ENCODE measurements around the gene ZNF219. TPM values are rescaled to one million over a fixed set of nuclear protein-coding genes. Genes with fewer than 3 reads are reported as not detected.

ZNF219 gene
- total and polyA plus RNA-seq, 2 of the 13 experiments (the other 11 are each of a cell fraction or from before 2014, with no cell fraction given) = 34.5 to 36.6 TPM

- TF ChIP-seq, protein P1, sequence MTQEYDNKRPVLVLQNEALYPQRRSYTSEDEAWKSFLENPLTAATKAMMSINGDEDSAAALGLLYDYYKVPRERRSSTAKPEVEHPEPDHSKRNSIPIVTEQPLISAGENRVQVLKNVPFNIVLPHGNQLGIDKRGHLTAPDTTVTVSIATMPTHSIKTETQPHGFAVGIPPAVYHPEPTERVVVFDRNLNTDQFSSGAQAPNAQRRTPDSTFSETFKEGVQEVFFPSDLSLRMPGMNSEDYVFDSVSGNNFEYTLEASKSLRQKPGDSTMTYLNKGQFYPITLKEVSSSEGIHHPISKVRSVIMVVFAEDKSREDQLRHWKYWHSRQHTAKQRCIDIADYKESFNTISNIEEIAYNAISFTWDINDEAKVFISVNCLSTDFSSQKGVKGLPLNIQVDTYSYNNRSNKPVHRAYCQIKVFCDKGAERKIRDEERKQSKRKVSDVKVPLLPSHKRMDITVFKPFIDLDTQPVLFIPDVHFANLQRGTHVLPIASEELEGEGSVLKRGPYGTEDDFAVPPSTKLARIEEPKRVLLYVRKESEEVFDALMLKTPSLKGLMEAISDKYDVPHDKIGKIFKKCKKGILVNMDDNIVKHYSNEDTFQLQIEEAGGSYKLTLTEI (CRISPR knock-in tag; conservative IDR thresholded peaks at IDR 0.05) = no peak
- TF ChIP-seq FOXK2 (IDR thresholded peaks at IDR 0.05) (peak; percentile 45; the same call in 1 of the 2 replicates), ZNF629 (CRISPR knock-in tag; conservative IDR thresholded peaks at IDR 0.05) (peak; percentile 65), ZNF510 (CRISPR knock-in tag; IDR thresholded peaks at IDR 0.05; ENCODE audit: low read depth) (peak; percentile 63; the same call in 1 of the 2 replicates), ZXDC (CRISPR knock-in tag; IDR thresholded peaks at IDR 0.05) (no peak), MAFG (CRISPR knock-in tag; IDR thresholded peaks at IDR 0.05) (no peak), KLF16 (CRISPR knock-in tag; IDR thresholded peaks at IDR 0.05) (peak in 1 of 2 experiments; percentile 77; a peak in 2 of 4 replicates), ZNF530 (CRISPR knock-in tag; IDR thresholded peaks at IDR 0.05; ENCODE audit: low read depth) (no peak), ZC3H4 (CRISPR knock-in tag; IDR thresholded peaks at IDR 0.05; ENCODE audit: borderline replicate concordance) (no peak), EP300 (IDR thresholded peaks at IDR 0.05; ENCODE audit: low read depth in 2 of 2, low read length in 2 of 2) (peak; percentile 89 to 99; a peak in 3 of 4 replicates), EP300 (CRISPR knock-in tag; IDR thresholded peaks at IDR 0.05; ENCODE audit: borderline replicate concordance) (peak; percentile 95), GPBP1L1 (CRISPR knock-in tag; IDR thresholded peaks at IDR 0.05) (no peak), PPARG (CRISPR knock-in tag; conservative IDR thresholded peaks at IDR 0.05) (peak; percentile 99), SIX1 (CRISPR knock-in tag; IDR thresholded peaks at IDR 0.05; ENCODE audit: borderline replicate concordance) (no peak; the same call in 1 of the 2 replicates)
- TF ChIP-seq, protein P2, sequence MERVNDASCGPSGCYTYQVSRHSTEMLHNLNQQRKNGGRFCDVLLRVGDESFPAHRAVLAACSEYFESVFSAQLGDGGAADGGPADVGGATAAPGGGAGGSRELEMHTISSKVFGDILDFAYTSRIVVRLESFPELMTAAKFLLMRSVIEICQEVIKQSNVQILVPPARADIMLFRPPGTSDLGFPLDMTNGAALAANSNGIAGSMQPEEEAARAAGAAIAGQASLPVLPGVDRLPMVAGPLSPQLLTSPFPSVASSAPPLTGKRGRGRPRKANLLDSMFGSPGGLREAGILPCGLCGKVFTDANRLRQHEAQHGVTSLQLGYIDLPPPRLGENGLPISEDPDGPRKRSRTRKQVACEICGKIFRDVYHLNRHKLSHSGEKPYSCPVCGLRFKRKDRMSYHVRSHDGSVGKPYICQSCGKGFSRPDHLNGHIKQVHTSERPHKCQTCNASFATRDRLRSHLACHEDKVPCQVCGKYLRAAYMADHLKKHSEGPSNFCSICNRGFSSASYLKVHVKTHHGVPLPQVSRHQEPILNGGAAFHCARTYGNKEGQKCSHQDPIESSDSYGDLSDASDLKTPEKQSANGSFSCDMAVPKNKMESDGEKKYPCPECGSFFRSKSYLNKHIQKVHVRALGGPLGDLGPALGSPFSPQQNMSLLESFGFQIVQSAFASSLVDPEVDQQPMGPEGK (CRISPR knock-in tag; IDR thresholded peaks at IDR 0.05) = peak; percentile 76
- TF ChIP-seq, protein P3, sequence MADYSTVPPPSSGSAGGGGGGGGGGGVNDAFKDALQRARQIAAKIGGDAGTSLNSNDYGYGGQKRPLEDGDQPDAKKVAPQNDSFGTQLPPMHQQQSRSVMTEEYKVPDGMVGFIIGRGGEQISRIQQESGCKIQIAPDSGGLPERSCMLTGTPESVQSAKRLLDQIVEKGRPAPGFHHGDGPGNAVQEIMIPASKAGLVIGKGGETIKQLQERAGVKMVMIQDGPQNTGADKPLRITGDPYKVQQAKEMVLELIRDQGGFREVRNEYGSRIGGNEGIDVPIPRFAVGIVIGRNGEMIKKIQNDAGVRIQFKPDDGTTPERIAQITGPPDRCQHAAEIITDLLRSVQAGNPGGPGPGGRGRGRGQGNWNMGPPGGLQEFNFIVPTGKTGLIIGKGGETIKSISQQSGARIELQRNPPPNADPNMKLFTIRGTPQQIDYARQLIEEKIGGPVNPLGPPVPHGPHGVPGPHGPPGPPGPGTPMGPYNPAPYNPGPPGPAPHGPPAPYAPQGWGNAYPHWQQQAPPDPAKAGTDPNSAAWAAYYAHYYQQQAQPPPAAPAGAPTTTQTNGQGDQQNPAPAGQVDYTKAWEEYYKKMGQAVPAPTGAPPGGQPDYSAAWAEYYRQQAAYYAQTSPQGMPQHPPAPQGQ (CRISPR knock-in tag; IDR thresholded peaks at IDR 0.05; ENCODE audit: borderline replicate concordance) = 0 out of 2 replicates have a peak, but pooled peaks have one; percentile 19
- TF ChIP-seq, protein P4, sequence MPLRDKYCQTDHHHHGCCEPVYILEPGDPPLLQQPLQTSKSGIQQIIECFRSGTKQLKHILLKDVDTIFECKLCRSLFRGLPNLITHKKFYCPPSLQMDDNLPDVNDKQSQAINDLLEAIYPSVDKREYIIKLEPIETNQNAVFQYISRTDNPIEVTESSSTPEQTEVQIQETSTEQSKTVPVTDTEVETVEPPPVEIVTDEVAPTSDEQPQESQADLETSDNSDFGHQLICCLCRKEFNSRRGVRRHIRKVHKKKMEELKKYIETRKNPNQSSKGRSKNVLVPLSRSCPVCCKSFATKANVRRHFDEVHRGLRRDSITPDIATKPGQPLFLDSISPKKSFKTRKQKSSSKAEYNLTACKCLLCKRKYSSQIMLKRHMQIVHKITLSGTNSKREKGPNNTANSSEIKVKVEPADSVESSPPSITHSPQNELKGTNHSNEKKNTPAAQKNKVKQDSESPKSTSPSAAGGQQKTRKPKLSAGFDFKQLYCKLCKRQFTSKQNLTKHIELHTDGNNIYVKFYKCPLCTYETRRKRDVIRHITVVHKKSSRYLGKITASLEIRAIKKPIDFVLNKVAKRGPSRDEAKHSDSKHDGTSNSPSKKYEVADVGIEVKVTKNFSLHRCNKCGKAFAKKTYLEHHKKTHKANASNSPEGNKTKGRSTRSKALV (CRISPR knock-in tag; IDR thresholded peaks at IDR 0.05) = no peak
Observed at GRCh38 chr14:21054123-21054767, 44.2 kb downstream of the ZNF219 start (continued).

All from HepG2 (cell line).